Fibroblast of mammary gland (primary cell): ENCODE results near the gene PDXP.

Source experiments
- DNase-seq: peaks from one replicate; pipeline ENCODE4 v3.0.0-alpha.2; 2010; ENCODE audit warnings: low read depth
- H3K4me3 ChIP-seq: 2 replicates; pipeline ENCODE4 v1.5.1; 2011; ENCODE audit warnings: low read depth, mild to moderate bottlenecking, low read length, moderate library complexity; ENCODE audit not compliant: control insufficient read depth
- CTCF ChIP-seq: conservative IDR thresholded peaks from 2 replicates; pipeline ENCODE4 v1.5.1; 2011; ENCODE audit warnings: low read depth, low read length, inconsistent platforms; ENCODE audit not compliant: control insufficient read depth, insufficient read depth

PDXP gene

GRCh38 chr22:37628830-37629229, 29.7 kb upstream of the PDXP start:
- no peak for DNase-seq
- H3K4me3 ChIP-seq = no peak overlapping the region
- TF ChIP-seq CTCF = no peak

- no peak overlapping the region for H3K4me3 ChIP-seq
- DNase-seq = no peak
- TF ChIP-seq CTCF = no peak
Observed at GRCh38 chr22:37629928-37630327, 28.6 kb upstream of the PDXP start.

- no peak overlapping the region for H3K4me3 ChIP-seq
- DNase-seq = no peak
- no peak for TF ChIP-seq CTCF
Observed at GRCh38 chr22:37630839-37631435, 27.6 kb upstream of the PDXP start.

- H3K4me3 ChIP-seq = no peak overlapping the region
- TF ChIP-seq CTCF = no peak
- DNase-seq = no peak
Observed at GRCh38 chr22:37631448-37632173, 26.9 kb upstream of the PDXP start.

- H3K4me3 ChIP-seq = no peak overlapping the region
- DNase-seq = no peak
- no peak for TF ChIP-seq CTCF
Observed at GRCh38 chr22:37632174-37633088, 26.1 kb upstream of the PDXP start.

GRCh38 chr22:37633089-37633624, 25.4 kb upstream of the PDXP start:
- no peak overlapping the region for H3K4me3 ChIP-seq
- DNase-seq = no peak
- no peak for TF ChIP-seq CTCF
